Inflammatory macrophage (primary cell): ENCODE data around the gene SLCO2B1.

ENCODE experiments used
- DNase-seq, 2 donors: peaks; one replicate each; pipeline ENCODE4 v3.0.0-alpha.2; 2020 to 2022

Gene SLCO2B1

GRCh38 chr11:75145196-75145971 is 5.5 kb upstream of the SLCO2B1 start:
- DNase-seq, result no peak

DNA sequence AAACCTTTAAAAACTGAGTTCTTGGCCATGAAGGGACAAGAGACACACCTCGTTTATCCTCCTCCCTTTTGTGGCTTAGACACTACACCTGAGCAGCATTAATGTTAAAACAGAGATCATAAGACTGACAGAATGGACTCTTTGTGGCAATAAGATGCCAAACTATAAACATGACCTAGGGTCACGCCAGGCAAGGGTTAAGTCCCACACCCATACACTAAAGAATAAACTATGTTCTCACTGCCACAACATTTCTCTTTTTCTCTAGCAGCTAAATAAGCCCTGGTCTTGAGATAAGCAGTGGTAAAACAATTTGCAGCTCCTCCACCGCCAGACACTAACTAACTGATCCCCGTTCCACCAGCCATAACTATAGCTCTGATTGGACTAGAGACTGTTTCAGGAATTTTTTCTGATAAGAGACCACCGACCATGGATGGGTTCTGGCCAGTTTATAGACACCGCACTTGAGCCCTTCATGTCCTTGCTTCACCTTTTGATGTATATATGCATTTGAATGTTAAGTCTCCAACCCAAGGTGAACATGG is 4.9 kb upstream of the SLCO2B1 start:
- no peak for DNase-seq

GRCh38 chr11:75146711-75147110 is 4.2 kb upstream of the SLCO2B1 start:
- no peak for DNase-seq

DNA sequence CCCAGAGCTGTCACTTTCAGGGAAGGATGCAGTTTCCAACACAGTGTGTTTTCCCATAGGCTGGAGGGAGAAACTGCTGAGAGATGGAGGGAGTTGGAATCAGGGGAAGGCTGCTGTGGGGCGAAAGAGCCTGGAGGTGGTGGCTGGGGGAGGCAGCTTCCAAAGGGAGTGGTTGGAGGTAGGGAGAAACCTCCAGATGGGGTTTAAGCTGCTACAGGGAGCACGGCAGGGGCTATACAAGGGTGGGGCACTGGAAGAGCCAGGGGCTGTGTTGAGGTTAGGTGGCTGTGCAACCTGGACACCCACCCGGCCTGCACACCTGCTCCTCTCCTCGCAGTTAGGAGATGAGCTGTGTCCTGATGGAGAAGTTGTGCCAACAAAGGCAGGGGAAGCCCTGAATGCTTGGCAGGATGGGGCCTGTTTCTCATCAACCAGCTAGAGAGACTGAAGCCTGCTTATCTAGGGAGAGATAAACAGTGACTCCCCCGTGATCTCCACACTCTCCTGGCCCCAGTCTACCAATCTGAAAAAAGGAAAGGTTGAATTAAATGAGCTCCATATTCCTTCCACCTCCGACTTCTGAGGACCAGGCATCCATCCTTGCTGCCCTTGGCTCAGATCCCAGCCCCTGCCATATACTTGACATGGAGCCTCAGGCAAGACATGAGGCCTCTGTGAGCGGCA is 3.6 kb upstream of the SLCO2B1 start:
- no peak for DNase-seq

- DNase-seq, result peak; percentile 90 to 97
Measured at GRCh38 chr11:75147875-75148263, 3.0 kb upstream of the SLCO2B1 start.

GRCh38 chr11:75148436-75148983 is 2.4 kb upstream of the SLCO2B1 start:
- DNase-seq, result no peak

GRCh38 chr11:75149766-75150465 is 991 bp upstream of the SLCO2B1 start:
- peak; percentile 37 to 47 for DNase-seq

- no peak for DNase-seq
Measured at GRCh38 chr11:75151346-75152047, 590 bp downstream of the SLCO2B1 start.

DNA sequence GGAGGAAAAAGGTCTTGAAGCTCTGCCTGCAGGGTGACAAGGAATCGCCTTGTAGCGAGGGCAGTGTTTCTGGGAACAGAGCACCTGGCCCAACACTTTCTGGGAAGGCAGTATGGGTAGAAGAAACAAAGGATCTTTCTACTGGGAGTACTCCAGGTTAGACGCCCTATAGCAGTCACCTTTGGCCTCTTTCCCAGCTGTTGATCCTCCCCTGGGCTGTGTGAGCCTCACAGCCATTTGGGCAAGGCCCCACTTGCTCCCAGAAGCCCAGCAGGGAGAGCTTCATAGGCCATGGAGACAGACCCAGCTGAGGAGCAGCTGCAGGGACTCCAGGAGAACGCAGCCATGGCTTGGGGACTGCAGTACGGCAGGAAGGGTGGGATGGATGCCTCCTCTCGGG is 1.2 kb downstream of the SLCO2B1 start:
- DNase-seq, result no peak

DNA sequence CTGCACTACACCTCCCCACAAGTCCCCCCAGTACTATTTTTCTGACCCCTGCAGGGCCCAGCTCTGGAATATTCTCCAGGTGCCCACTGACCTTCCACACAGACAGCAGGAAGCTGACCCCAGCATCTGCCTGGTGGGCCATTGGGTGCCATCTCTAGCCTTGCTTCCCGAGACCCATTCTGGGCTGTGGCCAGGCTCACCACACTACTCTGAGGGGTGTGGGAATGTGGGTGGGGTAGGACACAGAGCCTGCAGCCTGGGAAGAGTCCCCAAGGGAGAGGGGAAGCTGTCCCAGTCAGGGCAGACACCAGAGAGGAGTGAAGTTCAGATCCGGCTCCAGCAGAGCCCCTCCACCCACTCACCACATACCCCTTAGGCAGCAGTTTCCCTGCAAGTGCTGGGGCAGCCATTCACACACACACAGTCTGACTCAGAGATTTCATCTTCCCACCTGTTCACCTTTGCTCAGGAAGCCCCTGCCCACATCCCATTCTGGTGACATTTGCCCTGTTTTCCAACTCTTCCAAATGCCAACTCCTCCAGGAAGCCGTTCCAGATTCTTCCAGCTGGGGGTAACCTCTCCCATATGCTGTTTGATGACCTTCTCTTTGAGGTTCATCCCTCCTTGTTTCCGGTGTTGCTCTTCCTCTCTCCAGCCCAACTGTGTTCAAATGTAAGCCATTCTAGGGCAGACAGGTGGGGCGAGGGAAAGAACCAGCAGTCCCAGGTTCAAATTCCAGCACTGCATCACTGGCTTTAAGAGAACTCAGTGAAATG is 1.9 kb downstream of the SLCO2B1 start:
- peak in 1 of 2 donors; percentile 39 for DNase-seq

DNA sequence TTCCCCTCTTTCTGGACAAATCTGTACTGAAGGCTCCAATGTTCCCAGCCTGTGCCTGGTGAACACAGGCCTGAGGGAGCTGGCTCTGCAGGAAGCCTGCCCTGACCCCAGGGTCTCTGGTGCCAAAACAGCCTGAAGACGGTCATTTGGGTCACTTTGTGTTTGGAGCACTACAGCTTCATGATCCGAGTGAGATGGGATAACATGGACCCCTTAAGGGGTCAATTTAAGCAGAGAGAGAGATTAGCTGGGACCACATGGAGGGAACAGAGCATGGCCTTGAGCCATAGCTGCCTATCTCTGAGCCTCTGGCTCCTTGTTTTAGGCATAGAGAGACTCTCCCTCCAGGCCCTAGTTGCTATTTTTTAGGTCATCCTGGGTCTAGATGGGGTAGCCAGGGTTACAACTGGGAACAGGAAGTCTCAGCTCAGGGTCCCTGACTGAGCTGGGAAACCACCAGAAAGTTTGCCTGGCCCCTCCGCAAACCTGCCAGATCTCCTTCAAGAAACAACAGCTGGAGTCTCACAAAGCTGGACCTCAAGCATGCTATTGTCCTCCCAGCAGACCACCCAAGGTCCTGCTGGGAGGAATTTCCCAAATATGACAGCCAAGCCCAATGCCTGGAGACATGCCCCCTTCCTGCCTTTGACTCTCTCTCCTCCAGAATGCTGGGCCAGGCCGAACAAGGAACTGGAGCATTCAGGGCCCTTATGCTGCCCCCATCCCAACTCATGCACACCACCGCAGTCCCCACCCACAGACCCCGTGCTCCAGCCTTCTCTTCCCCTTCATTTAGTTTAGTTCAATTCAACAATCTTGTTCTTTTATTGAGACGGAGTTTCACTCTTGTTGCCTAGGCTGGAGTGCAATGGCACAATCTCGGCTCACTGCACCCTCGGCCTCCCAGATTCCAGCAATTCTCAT is 4.0 kb downstream of the SLCO2B1 start:
- no peak for DNase-seq

GRCh38 chr11:75155570-75156422 is 4.9 kb downstream of the SLCO2B1 start:
- peak in 1 of 2 donors; percentile 25 for DNase-seq

DNA sequence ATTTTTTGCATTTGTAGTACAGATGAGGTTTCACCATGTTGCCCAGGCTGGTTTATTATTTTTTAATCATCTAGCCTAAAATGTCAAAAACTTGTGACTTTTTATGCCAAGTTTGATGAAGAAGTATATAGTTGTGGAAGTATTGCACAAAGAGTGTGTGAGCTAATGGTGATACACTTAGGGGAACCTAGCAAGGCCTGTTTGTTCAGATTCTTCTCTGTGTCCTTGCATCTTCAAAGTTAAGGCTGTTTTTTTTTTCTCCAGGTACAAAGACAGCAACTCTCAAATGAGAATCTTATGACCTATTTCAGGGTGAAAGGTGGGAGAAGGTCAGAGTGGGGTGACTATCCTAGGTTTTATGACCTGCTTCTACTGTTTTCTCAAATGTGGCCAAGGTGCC is 7.3 kb downstream of the SLCO2B1 start:
- peak in 1 of 2 donors; percentile 34 for DNase-seq

- no peak for DNase-seq
Measured at GRCh38 chr11:75158696-75159150, 7.8 kb downstream of the SLCO2B1 start.

DNA sequence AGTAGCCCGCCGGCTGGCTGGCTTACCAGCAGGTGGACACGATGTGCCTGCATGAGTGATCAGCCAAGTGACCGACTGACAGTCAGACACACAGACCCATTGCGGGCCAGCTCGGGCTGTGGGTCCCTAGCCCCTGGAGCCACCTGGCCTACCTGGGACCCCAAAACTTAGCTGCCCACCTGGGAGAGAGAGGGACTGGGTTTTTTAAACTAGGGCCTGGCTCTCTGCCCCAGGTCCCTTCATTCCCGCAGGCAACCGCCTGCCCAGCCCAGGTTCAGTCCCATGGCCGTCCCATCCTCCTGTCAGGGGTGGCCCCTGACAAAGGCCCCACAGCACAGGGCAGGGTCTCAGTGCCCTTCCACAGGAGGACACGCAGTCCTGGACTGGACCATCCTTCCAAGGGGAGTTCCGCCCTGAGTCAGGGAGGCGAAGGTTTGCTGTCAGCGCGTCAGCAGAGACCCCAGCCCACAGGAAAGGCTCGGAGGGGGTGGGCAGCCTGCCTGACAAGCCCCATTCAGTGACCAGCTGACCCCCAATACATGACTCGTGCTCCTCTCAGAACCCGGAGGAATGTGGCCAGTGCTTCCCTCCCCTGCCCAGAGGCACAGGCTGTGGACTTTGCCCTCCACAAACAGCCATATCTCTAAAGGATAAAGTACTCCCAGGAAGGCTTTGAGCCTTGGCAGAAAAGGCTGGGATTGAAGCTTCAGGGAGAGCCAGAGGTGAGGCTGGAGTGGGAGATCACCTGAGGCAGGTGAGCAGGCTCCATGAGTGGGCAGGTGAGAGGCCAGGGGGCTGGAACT is 8.4 kb downstream of the SLCO2B1 start:
- DNase-seq, result no peak

DNA sequence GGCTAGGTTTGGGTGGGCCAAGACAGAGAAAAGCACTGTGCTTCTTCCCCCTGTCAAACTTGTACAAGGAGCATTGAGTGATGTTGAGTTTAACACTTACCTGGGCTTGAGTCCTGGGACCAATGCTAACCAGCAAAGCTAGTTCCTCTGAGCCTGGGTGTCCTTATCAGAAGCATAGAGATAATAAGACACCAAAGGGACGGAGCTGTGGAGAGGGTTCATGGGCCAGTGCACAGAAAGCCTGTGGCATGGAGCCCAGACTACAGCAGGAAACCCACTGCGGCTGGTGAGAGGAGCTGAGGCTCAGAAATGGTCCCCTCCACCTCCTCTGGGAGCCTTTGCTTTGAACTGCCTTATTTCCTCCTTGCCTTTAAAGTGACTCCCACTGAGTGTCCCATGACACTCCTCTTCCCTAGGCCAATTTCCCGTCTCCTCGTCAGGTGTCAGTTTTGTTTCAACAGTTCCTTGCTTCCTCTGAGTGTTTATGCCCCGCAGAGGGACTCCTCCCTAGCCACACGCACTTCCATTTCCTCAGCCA is 9.4 kb downstream of the SLCO2B1 start:
- DNase-seq, result peak; percentile 46 to 76

GRCh38 chr11:75160880-75161279 is 10.0 kb downstream of the SLCO2B1 start:
- DNase-seq, result no peak

GRCh38 chr11:75161506-75162095 is 10.7 kb downstream of the SLCO2B1 start:
- no peak for DNase-seq
